ENCODE data around the gene B3GAT3. TPM values are rescaled to one million over a fixed set of nuclear protein-coding genes. Genes with fewer than 3 reads are reported as not detected.
A peak's percentile ranks its signal among the peaks of the same experiment; 100 is the strongest.

Gene B3GAT3
- total RNA-seq (10 to 100 TPM in 7 of 10 donors, 1 to 10 TPM in 3; 6.8 to 20.7 (median 10.6) TPM), polyA plus RNA-seq (10 to 100 TPM; 29.5 to 41.2 TPM)
- long read RNA-seq, donor 1, transcript B3GAT3-201 (5 exons, 1,641 nt): major isoform, 5 of 14 reads
- long read RNA-seq, donor 1, partial matches to known transcripts: 3 of 14 reads
- long read RNA-seq, donor 1, other reads (novel, unspliced or antisense): 5 of 14 reads
- long read RNA-seq, donor 2, partial matches to known transcripts: 3 of 9 reads
- long read RNA-seq, donor 2, other reads (novel, unspliced or antisense): 2 of 9 reads
- long read RNA-seq, donor 3, transcript B3GAT3-201 (5 exons, 1,641 nt): major isoform, 18 of 33 reads
- long read RNA-seq, donor 3, transcript B3GAT3-205 (5 exons, 1,120 nt): minor isoform, 5 of 33 reads
- long read RNA-seq, donor 3, partial matches to known transcripts: 4 of 33 reads
- long read RNA-seq, donor 3, other reads (novel, unspliced or antisense): 6 of 33 reads

DNA sequence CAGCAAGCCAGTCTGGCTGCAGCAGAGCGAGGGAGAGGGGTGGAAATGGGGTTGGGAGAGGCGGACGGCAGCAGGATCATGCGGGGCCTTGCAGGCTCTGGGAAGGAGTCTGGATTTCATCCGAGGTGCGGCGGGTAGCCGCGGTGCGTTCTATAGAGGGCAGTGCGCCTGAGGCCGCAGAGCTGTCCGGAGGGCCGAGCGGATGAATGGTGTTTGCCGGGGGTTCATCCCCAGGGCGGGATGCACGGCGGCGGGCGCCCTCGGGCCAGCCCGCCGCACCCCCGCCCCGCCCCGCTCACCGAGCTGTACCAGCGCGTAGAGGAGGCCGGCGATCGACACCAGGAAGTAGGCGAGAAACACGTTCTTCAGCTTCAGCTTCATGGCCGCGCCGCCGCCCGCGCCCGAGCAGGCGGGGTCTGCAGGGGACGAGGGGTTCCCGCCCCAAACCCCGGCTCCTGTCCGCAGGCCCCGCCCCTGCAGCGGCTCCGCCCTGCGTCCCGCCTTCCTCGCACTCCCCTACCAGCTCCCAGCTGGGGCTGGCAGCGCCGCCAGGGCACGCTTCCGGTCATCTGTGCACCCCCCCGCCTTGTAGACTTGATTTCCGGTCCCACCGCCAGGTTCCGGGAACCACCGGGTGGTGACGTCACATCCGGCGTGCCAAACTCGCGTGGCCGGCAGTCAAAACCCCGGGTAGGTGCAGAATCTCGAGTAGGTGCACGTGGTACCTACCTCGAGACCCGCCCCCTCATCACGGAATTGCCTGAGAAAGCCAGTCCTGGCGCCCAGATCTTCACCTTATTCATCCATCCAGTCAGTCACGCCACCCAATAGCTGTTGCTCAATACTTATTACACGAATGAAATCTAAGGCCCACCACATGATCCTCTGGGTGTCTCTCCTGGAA is at the start of gene B3GAT3:
B3GAT3 (minus strand) TSS at position 420 of the 904 bp plus-strand sequence; CDS start at position 381, 39 bp downstream.
- peak; percentile 97 to 99 (median 98) for ATAC-seq
- WGBS, 2 donors: 1% methylated on average over 61 to 77 of the region's 77 CpGs
- Histone ChIP-seq H3K9me3 (no peaks in the 10 kb centered on the region), H3K27me3 (no peaks in the 10 kb centered on the region), H3K4me1 (peaks cover 4 to 27% (median 21%) of the 10 kb centered on the region in 9 donors), H3K27ac (peak within 1 kb of the TSS; percentile 44 to 95 (median 89)), H3K4me3 (peak within 1 kb of the TSS; percentile 50 to 92 (median 74)), H3K36me3 (peaks cover 0 to 42% (median 21%) of the 10 kb centered on the region in 9 donors)
- TF ChIP-seq, protein P1, sequence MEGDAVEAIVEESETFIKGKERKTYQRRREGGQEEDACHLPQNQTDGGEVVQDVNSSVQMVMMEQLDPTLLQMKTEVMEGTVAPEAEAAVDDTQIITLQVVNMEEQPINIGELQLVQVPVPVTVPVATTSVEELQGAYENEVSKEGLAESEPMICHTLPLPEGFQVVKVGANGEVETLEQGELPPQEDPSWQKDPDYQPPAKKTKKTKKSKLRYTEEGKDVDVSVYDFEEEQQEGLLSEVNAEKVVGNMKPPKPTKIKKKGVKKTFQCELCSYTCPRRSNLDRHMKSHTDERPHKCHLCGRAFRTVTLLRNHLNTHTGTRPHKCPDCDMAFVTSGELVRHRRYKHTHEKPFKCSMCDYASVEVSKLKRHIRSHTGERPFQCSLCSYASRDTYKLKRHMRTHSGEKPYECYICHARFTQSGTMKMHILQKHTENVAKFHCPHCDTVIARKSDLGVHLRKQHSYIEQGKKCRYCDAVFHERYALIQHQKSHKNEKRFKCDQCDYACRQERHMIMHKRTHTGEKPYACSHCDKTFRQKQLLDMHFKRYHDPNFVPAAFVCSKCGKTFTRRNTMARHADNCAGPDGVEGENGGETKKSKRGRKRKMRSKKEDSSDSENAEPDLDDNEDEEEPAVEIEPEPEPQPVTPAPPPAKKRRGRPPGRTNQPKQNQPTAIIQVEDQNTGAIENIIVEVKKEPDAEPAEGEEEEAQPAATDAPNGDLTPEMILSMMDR (IDR thresholded peaks at IDR 0.05): peak in 3 of 9 donors; percentile 9 to 11 (median 9)
- intact Hi-C loops (cut with DNase I): loop anchor here in 3 of 10 donors (1.0 to 2.0 kb wide), 3 partner anchors 21 to 31 kb away; partner anchors contain the start of genes GANAB (in 2 of the 3) and TUT1 (in 1 of the 3)
- DNase-seq: peak; percentile 96 to 98

DNA sequence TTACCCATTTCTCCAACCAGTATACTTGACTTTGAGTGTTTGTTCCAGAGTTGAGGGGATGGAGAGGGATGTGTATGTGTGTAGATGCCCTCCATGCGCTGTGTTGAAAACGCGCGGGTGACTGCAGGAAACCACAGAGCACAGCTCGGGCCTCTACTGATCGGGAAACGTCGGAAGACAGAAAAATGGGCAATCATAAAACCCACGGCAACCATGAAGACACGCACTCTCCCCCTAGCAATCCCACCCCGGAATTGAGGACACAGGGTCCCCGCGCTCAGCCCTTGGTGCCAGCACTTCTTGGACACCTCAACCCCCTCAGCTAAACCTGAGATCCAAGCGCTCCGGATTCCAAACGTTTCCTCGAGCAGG is 49.4 kb upstream of the B3GAT3 start:
- WGBS, 2 donors: 1% methylated on average over 17 of the region's 17 CpGs
- TF ChIP-seq, protein P1 (IDR thresholded peaks at IDR 0.05): no peak
- Histone ChIP-seq H3K27me3 (no peaks in the 10 kb centered on the region), H3K27ac (peak overlapping the region; percentile 83 to 95 (median 90)), H3K4me3 (peak overlapping the region; percentile 61 to 94 (median 83)), H3K9me3 (no peaks in the 10 kb centered on the region), H3K36me3 (peaks cover 0 to 55% (median 2%) of the 10 kb centered on the region in 9 donors), H3K4me1 (peaks cover 16 to 67% (median 48%) of the 10 kb centered on the region in 9 donors)
- ATAC-seq (peak in 7 of 8 donors; percentile 20 to 52 (median 42)), DNase-seq (no peak)
- intact Hi-C loops (cut with DNase I): loop anchor here in 2 of 10 donors (5.0 kb wide), 1 partner anchor 36 kb away; the partner anchor contains the start of genes BSCL2 (in 2 of the 2) and GNG3 (in 2 of the 2)

DNA sequence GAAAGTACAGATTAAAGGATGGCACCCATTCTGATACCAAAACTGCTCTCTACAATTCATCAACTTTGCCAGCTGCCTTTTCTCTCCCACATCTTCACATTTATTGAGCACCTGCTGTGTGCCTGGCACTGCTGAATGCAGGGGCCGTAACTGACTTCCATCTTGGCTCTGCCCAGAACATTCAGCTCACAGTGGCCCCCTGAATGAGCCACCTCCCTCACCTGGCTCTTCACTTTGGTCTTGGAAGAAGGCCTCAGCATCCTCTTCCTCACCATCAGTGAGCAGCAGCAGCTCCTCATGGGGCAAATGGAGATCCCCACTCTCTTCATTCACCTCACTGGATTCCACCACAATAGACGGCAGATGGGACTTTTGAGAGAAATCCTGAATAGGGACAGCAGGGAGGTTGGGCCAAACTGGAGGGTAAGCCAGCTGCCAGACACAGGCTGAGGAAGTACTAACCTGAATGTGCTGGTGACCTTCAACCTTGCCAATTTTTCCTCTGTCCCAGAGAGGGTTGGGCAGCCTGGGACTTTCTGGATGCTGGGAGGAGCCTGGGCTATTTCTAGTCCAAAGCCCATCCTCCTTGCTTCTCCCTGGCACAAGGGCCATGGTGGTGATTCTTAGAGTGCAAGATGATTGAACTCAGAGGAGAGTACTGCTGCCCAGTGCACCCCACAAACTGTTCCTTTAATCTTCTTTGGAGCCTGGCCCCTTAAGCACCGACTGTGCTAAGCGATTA is 47.8 kb upstream of the B3GAT3 start:
- TF ChIP-seq, protein P1 (IDR thresholded peaks at IDR 0.05): no peak
- DNase-seq (no peak), ATAC-seq (no peak)
- Histone ChIP-seq H3K36me3 (peaks cover 0 to 39% (median 0%) of the 10 kb centered on the region in 9 donors), H3K27me3 (no peaks in the 10 kb centered on the region), H3K4me3 (no peak overlapping the region), H3K27ac (peak overlapping the region in 3 of 10 donors; percentile 10 to 93 (median 32)), H3K9me3 (no peaks in the 10 kb centered on the region), H3K4me1 (peaks cover 19 to 70% (median 52%) of the 10 kb centered on the region in 9 donors)
- intact Hi-C loops (cut with DNase I): loop anchor here in 4 of 10 donors (5.0 kb wide), 3 partner anchors 38 to 72 kb away; partner anchors contain the start of genes BSCL2 (in 3 of the 4), GNG3 (in 3 of the 4) and MTA2 (in 1 of the 4)
- 66 to 70% methylated on average over 4 of the region's 4 CpGs for WGBS, 2 donors
